ENCODE measurements around the gene B3GNT3. TPM values are rescaled to one million over a fixed set of nuclear protein-coding genes. Genes with fewer than 3 reads are reported as not detected.

B3GNT3 gene
- total and polyA plus RNA-seq, 2 of the 13 experiments (the other 11 are each of a cell fraction or from before 2014, with no cell fraction given), result 0.86 to 4.0 TPM

DNA sequence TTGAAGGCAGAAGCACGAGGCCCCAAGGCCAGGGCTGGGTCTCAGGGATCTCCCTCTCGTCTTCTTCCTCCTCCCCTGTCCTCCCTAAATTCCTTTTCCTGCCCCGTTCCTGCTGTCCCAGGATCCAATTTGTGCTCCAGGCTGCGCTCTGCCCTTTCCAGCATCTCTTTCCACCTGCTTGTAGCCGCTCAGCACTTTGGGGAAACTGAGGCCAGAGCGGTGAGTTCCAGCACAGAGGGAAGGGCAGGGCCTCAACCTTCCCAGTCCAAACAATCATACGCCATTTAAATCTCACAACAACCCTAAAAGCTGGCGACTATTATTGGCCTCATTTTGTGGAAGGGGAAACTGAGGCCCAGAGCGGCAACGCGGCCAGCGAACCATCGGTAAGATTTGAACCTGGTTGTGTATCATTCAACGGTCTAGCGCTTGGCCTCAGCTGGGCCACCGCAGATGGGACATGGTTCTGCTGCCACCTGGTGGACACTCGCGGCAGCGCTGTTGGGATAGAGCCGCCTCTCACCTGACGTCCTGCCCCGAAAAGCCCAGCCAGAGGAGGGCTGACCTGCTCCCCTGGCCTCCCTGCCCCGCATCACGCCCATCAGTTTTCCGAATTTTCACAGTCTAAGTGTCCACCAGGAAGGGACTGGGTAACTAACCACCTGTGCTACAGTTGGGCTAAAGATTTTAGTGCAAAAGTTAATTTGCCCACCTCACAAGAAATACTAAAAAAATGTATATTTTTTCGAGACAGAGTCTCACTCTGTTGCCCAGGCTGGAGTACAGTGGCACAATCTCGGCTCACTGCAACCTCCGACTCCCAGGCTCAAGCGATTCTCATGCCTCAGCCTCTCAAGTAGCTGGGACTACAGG, 60.6 kb downstream of the B3GNT3 start (continued):
- TF ChIP-seq, protein P1, sequence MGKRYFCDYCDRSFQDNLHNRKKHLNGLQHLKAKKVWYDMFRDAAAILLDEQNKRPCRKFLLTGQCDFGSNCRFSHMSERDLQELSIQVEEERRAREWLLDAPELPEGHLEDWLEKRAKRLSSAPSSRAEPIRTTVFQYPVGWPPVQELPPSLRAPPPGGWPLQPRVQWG (CRISPR knock-in tag; IDR thresholded peaks at IDR 0.05; ENCODE audit: borderline replicate concordance, low read depth), result no peak
- TF ChIP-seq CBFB (CRISPR knock-in tag; IDR thresholded peaks at IDR 0.05) (no peak), ONECUT2 (CRISPR knock-in tag; IDR thresholded peaks at IDR 0.05) (no peak), NR2F6 (IDR thresholded peaks at IDR 0.05) (no peak), NR2F6 (CRISPR knock-in tag; IDR thresholded peaks at IDR 0.05) (peak; percentile 30; the same call in 1 of the 2 replicates), MXI1 (IDR thresholded peaks at IDR 0.05; ENCODE audit: borderline replicate concordance, low read depth, low read length) (peak; percentile 19; the same call in 1 of the 3 replicates), ZNF737 (CRISPR knock-in tag; IDR thresholded peaks at IDR 0.05; ENCODE audit: borderline replicate concordance) (no peak), NFYC (CRISPR knock-in tag; IDR thresholded peaks at IDR 0.05) (peak; percentile 17; the same call in 1 of the 2 replicates), NPAS2 (CRISPR knock-in tag; IDR thresholded peaks at IDR 0.05; ENCODE audit: borderline replicate concordance) (no peak), CCDC6 (CRISPR knock-in tag; IDR thresholded peaks at IDR 0.05) (no peak), ZSCAN25 (CRISPR knock-in tag; IDR thresholded peaks at IDR 0.05) (no peak), ZNF230 (CRISPR knock-in tag; IDR thresholded peaks at IDR 0.05) (no peak), MXD4 (CRISPR knock-in tag; IDR thresholded peaks at IDR 0.05) (0 out of 2 replicates have a peak, but pooled peaks have one; percentile 45), SP5 (CRISPR knock-in tag; IDR thresholded peaks at IDR 0.05; ENCODE audit: borderline replicate concordance, low read depth) (no peak), ZSCAN30 (CRISPR knock-in tag; IDR thresholded peaks at IDR 0.05) (no peak), SRSF9 (IDR thresholded peaks at IDR 0.05; ENCODE audit: borderline replicate concordance, insufficient read depth, low read depth, low read length, poor library complexity, severe bottlenecking) (no peak)
- TF ChIP-seq, protein P2, sequence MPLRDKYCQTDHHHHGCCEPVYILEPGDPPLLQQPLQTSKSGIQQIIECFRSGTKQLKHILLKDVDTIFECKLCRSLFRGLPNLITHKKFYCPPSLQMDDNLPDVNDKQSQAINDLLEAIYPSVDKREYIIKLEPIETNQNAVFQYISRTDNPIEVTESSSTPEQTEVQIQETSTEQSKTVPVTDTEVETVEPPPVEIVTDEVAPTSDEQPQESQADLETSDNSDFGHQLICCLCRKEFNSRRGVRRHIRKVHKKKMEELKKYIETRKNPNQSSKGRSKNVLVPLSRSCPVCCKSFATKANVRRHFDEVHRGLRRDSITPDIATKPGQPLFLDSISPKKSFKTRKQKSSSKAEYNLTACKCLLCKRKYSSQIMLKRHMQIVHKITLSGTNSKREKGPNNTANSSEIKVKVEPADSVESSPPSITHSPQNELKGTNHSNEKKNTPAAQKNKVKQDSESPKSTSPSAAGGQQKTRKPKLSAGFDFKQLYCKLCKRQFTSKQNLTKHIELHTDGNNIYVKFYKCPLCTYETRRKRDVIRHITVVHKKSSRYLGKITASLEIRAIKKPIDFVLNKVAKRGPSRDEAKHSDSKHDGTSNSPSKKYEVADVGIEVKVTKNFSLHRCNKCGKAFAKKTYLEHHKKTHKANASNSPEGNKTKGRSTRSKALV (CRISPR knock-in tag; IDR thresholded peaks at IDR 0.05), result no peak
- TF ChIP-seq, protein P3, sequence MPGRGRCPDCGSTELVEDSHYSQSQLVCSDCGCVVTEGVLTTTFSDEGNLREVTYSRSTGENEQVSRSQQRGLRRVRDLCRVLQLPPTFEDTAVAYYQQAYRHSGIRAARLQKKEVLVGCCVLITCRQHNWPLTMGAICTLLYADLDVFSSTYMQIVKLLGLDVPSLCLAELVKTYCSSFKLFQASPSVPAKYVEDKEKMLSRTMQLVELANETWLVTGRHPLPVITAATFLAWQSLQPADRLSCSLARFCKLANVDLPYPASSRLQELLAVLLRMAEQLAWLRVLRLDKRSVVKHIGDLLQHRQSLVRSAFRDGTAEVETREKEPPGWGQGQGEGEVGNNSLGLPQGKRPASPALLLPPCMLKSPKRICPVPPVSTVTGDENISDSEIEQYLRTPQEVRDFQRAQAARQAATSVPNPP (CRISPR knock-in tag; IDR thresholded peaks at IDR 0.05), result no peak
- TF ChIP-seq, protein P4, sequence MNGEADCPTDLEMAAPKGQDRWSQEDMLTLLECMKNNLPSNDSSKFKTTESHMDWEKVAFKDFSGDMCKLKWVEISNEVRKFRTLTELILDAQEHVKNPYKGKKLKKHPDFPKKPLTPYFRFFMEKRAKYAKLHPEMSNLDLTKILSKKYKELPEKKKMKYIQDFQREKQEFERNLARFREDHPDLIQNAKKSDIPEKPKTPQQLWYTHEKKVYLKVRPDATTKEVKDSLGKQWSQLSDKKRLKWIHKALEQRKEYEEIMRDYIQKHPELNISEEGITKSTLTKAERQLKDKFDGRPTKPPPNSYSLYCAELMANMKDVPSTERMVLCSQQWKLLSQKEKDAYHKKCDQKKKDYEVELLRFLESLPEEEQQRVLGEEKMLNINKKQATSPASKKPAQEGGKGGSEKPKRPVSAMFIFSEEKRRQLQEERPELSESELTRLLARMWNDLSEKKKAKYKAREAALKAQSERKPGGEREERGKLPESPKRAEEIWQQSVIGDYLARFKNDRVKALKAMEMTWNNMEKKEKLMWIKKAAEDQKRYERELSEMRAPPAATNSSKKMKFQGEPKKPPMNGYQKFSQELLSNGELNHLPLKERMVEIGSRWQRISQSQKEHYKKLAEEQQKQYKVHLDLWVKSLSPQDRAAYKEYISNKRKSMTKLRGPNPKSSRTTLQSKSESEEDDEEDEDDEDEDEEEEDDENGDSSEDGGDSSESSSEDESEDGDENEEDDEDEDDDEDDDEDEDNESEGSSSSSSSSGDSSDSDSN (CRISPR knock-in tag; IDR thresholded peaks at IDR 0.05), result no peak
- TF ChIP-seq, protein P5, sequence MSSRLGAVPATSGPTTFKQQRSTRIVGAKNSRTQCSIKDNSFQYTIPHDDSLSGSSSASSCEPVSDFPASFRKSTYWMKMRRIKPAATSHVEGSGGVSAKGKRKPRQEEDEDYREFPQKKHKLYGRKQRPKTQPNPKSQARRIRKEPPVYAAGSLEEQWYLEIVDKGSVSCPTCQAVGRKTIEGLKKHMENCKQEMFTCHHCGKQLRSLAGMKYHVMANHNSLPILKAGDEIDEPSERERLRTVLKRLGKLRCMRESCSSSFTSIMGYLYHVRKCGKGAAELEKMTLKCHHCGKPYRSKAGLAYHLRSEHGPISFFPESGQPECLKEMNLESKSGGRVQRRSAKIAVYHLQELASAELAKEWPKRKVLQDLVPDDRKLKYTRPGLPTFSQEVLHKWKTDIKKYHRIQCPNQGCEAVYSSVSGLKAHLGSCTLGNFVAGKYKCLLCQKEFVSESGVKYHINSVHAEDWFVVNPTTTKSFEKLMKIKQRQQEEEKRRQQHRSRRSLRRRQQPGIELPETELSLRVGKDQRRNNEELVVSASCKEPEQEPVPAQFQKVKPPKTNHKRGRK (CRISPR knock-in tag; IDR thresholded peaks at IDR 0.05), result no peak
- TF ChIP-seq, protein P6, sequence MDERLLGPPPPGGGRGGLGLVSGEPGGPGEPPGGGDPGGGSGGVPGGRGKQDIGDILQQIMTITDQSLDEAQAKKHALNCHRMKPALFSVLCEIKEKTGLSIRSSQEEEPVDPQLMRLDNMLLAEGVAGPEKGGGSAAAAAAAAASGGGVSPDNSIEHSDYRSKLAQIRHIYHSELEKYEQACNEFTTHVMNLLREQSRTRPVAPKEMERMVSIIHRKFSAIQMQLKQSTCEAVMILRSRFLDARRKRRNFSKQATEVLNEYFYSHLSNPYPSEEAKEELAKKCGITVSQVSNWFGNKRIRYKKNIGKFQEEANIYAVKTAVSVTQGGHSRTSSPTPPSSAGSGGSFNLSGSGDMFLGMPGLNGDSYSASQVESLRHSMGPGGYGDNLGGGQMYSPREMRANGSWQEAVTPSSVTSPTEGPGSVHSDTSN (CRISPR knock-in tag; IDR thresholded peaks at IDR 0.05), result no peak

All from HepG2 (cell line).